BLaER1 treated with 17β-estradiol and CSF1 and Interleukin-3, amounts not matched to agents 10 nM and 100 nM (cell line): ENCODE data around the gene SH2D2A.

ENCODE experiments used
- H3K27ac ChIP-seq, 11 experiments: shearing (Covaris generic); formaldehyde crosslinking; 2 replicates each; pipeline ENCODE4 v1.8.1; 2022
- H3K27me3 ChIP-seq, 11 experiments: shearing (Covaris generic); formaldehyde crosslinking; 2 replicates each; pipeline ENCODE4 v1.8.1; 2022
- H3K36me3 ChIP-seq, 11 experiments: shearing (Covaris generic); formaldehyde crosslinking; 2 replicates each; pipeline ENCODE4 v1.8.1; 2022
- H3K4me1 ChIP-seq, 10 experiments: shearing (Covaris generic); formaldehyde crosslinking; 2 replicates each; pipeline ENCODE4 v1.8.1; 2022
- H3K4me2 ChIP-seq, 11 experiments: shearing (Covaris generic); formaldehyde crosslinking; 2 replicates each; pipeline ENCODE4 v1.8.1; 2022
- H3K4me3 ChIP-seq, 10 experiments: shearing (Covaris generic); formaldehyde crosslinking; 2 replicates each; pipeline ENCODE4 v1.8.1; 2022
- H3K9ac ChIP-seq, 11 experiments: shearing (Covaris generic); formaldehyde crosslinking; 2 replicates each; pipeline ENCODE4 v1.8.1; 2022
- H3K9me3 ChIP-seq, 11 experiments: shearing (Covaris generic); formaldehyde crosslinking; replicated peaks in 1 of 11; 2 replicates each; pipeline ENCODE4 v1.8.1; 2022
- H4K20me1 ChIP-seq, 11 experiments: shearing (Covaris generic); formaldehyde crosslinking; 2 replicates each; pipeline ENCODE4 v1.8.1; 2022
- Cebpa-rat ChIP-seq, 11 experiments: shearing (Covaris generic); IDR thresholded peaks; 2 replicates each; pipeline ENCODE4 v1.8.1; 2022

Gene SH2D2A

DNA sequence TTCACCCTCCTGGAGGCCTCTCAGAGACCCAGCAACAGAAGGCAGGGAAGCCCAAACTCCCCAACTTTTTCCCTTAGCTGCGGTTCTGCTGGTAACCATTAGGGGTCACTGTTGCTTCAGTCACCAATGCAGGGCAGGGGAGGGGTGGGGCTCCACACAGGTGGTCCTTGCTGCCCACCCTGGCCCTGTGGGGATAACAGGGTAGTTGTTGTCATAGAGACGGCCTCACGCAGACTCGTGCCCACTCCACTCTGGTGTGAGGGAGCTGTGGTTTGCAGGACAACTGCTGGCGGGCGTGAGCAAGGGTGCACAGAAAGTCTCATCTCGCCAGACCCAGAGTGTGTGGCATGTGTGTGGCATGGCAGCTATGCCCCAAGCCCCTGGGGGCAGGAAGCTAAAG lies 22.3 kb upstream of the SH2D2A start:
- TF ChIP-seq Cebpa-rat (IDR thresholded peaks at IDR 0.05), result no peak
- Histone ChIP-seq H3K4me1 (peaks cover 5 to 13% (median 9%) of the 10 kb centered on the region in 10 experiments; a peak in 15 of 20 replicates), H3K36me3 (no peaks in the 10 kb centered on the region), H3K4me2 (peak overlapping the region in 10 of 11 experiments; percentile 11 to 64 (median 54); a peak in 19 of 22 replicates), H3K27me3 (peaks cover 0 to 4% (median 0%) of the 10 kb centered on the region in 11 experiments; a peak in 1 of 22 replicates), H3K9ac (no peak overlapping the region; a peak in 1 of 22 replicates), H4K20me1 (no peaks in the 10 kb centered on the region; a peak in 1 of 22 replicates), H3K9me3 (no peaks in the 10 kb centered on the region), H3K4me3 (no peak overlapping the region), H3K27ac (no peak overlapping the region)

DNA sequence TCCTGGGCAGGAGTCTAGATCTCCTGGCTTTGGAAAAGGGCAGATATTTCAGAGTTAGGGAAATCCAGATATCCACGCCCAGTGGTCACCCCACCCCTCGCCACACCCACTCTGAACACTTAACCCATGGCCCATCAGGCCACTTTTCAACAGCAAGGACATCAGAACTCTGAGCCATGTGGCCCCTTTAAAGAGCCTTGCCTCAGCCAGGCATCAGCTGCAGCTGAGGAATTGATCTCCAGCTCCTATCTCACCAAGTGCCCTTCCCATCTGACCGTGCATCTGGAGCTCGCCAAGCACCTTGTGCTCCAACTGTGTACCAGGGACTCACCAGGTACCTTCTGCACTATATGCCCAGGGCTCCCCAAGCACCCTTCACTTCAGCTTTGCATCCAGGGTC lies 20.2 kb upstream of the SH2D2A start:
- H3K4me1 ChIP-seq, result peaks cover 0 to 13% (median 9%) of the 10 kb centered on the region in 10 experiments; a peak in 13 of 20 replicates
- H3K9ac ChIP-seq, result no peak overlapping the region
- H3K4me2 ChIP-seq, result no peak overlapping the region
- TF ChIP-seq Cebpa-rat (IDR thresholded peaks at IDR 0.05), result no peak
- no peak overlapping the region for H3K4me3 ChIP-seq
- H3K27ac ChIP-seq, result no peak overlapping the region
- H3K9me3 ChIP-seq, result no peaks in the 10 kb centered on the region
- no peaks in the 10 kb centered on the region for H3K36me3 ChIP-seq
- peaks cover 0 to 4% (median 0%) of the 10 kb centered on the region in 11 experiments; a peak in 1 of 22 replicates for H3K27me3 ChIP-seq
- H4K20me1 ChIP-seq, result peaks cover 0 to 4% (median 0%) of the 10 kb centered on the region in 11 experiments; a peak in 1 of 22 replicates

DNA sequence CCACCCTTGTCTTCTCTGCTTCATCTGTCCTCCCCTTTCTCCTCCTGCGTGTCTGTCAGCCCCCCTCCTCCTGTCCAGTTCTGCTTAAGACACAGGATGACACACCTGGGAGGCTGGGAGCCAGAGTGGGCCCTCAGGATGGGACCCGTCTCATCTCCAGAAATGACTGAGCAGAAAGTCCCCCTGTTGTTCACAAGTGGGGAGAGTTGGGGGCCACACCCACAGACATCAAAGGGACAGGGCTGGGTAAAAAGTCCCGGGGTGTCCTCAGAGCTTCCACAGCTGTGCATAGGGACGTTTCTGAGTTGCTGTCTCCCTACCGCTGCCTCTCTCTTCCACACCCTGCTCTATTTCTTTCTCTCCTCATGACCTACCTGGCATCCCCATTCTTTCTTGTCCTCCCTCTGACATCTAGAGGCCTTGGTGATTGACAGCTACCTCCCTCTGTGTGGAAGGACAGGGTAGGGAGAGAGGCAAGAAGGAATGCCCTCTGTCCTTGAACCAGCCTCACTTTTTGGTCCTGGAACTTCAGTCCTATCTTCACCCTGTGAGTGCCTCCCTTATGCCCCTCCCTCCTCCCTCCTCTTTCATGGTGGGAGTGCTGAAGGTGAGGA lies 19.5 kb upstream of the SH2D2A start:
- Histone ChIP-seq H3K4me3 (no peak overlapping the region), H3K36me3 (no peaks in the 10 kb centered on the region), H3K4me1 (peaks cover 0 to 13% (median 9%) of the 10 kb centered on the region in 10 experiments; a peak in 13 of 20 replicates), H3K9ac (no peak overlapping the region), H3K9me3 (no peaks in the 10 kb centered on the region), H3K4me2 (no peak overlapping the region), H3K27me3 (peaks cover 0 to 4% (median 0%) of the 10 kb centered on the region in 11 experiments; a peak in 1 of 22 replicates), H4K20me1 (peaks cover 0 to 4% (median 0%) of the 10 kb centered on the region in 11 experiments; a peak in 1 of 22 replicates), H3K27ac (no peak overlapping the region)
- TF ChIP-seq Cebpa-rat (IDR thresholded peaks at IDR 0.05), result no peak

DNA sequence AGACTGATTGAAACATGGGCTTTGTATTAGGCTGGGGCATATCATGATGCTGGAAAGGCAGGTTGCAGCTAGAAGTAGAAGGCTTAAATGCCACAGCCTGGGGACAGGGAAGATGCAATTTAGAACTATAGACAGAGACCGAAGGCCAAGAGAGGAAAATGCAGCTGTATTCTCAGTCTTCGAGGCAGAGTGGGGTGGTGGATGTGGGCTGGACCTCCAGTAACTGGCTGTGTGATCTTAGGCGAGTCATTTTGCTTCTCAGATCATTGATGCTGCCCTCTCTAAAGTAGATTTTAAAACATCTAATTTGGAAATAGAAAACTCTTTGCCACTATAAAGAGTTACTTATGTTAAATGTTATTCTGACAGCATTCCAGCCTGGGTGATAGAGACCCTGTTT lies 17.7 kb upstream of the SH2D2A start:
- no peaks in the 10 kb centered on the region for H3K36me3 ChIP-seq
- H4K20me1 ChIP-seq, result peaks cover 0 to 4% (median 0%) of the 10 kb centered on the region in 11 experiments; a peak in 1 of 22 replicates
- peaks cover 0 to 4% (median 0%) of the 10 kb centered on the region in 11 experiments; a peak in 1 of 22 replicates for H3K27me3 ChIP-seq
- no peaks in the 10 kb centered on the region for H3K9me3 ChIP-seq
- H3K4me1 ChIP-seq, result peaks cover 1 to 10% (median 8%) of the 10 kb centered on the region in 10 experiments
- H3K4me3 ChIP-seq, result no peak overlapping the region
- no peak overlapping the region for H3K4me2 ChIP-seq
- no peak overlapping the region for H3K27ac ChIP-seq
- no peak for TF ChIP-seq Cebpa-rat (IDR thresholded peaks at IDR 0.05)
- no peak overlapping the region for H3K9ac ChIP-seq

DNA sequence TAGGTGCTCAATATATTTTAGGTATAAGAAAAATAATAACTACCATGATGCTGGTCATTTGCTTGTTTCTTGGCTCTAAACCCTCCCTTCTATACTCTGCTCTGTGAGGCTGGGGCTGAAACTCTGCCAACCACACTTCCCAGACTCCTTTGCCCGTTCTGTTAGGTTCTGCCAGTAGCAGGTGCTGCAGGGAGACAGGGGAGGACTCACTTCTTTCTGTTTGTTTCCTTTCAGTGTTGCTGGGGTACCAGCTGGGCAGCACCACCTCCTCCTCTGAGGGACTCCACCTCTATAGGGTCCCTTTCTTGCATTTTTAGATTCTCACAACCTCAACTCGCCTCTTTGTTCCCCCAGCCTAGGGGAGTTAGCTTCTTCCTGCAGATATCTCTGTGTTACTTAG lies 17.0 kb upstream of the SH2D2A start:
- Histone ChIP-seq H4K20me1 (peaks cover 0 to 4% (median 0%) of the 10 kb centered on the region in 11 experiments; a peak in 1 of 22 replicates), H3K27me3 (peaks cover 0 to 4% (median 0%) of the 10 kb centered on the region in 11 experiments; a peak in 1 of 22 replicates), H3K36me3 (no peaks in the 10 kb centered on the region), H3K4me3 (no peak overlapping the region), H3K27ac (no peak overlapping the region), H3K4me1 (peaks cover 7 to 12% (median 10%) of the 10 kb centered on the region in 10 experiments), H3K9ac (no peak overlapping the region), H3K9me3 (no peaks in the 10 kb centered on the region), H3K4me2 (no peak overlapping the region)
- no peak for TF ChIP-seq Cebpa-rat (IDR thresholded peaks at IDR 0.05)

DNA sequence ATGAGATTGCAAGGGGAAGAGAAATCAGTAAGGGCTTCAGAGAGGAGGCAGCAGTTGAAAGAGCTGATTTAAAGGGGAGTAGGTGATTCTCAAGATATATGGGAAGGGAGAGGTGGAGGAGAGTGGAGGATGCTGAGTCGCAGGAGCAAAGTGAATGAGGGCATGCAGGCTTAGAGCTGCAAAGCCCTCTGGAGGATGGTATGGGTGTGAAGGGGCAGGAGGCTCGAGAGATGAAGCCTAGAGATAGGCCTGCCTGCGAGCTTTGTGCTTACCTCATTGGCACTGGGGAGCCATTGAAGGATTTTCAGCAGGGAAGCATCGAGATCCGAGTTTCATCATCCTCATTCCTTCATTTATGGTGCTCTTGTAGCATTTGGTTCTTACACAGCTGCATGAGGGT lies 15.8 kb upstream of the SH2D2A start:
- peaks cover 7 to 15% (median 13%) of the 10 kb centered on the region in 10 experiments for H3K4me1 ChIP-seq
- H4K20me1 ChIP-seq, result peaks cover 0 to 4% (median 0%) of the 10 kb centered on the region in 11 experiments; a peak in 1 of 22 replicates

DNA sequence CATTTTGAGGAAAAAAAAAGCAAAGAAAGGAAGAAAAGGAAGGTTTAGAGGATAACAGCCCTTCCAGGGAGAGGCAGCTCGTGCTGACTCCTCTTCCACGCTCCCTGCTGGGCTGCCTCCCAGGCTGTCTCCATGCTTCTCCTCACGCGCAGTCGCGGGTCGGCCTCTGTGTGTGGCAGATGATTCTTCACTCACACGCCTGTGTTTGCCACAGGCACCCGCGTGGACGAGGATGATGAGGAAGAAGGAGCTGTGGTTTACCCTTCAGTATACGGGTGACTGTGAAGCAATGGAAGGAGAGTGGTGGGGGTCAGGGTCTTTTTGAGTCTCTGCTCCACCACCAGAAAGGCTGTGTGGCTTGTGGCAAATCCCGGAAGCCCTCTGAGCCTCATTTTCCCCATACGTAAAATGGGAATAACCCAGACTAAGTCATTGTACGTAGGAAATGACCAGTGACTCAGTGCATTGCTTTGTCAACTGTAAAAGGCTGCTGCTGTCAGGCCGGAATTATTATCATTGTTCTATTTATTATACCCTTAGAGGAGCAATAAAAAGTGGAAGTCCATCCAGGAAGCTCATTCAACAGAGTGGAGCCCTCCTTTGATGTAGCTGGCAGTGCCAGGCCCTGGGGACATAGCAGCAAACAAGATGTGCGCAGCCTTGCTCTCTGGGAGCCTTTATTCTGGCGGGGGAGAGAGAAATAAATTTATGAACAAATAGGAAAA lies 11.9 kb upstream of the SH2D2A start:
- Histone ChIP-seq H3K9ac (no peak overlapping the region; a peak in 1 of 22 replicates), H3K4me3 (no peak overlapping the region), H3K27ac (no peak overlapping the region), H3K9me3 (no peaks in the 10 kb centered on the region), H3K4me2 (peak overlapping the region; percentile 7 to 62 (median 43); a peak in 21 of 22 replicates), H3K27me3 (no peaks in the 10 kb centered on the region; a peak in 1 of 22 replicates), H3K4me1 (peaks cover 7 to 15% (median 13%) of the 10 kb centered on the region in 10 experiments), H4K20me1 (peaks cover 0 to 4% (median 0%) of the 10 kb centered on the region in 11 experiments; a peak in 1 of 22 replicates), H3K36me3 (no peaks in the 10 kb centered on the region)
- TF ChIP-seq Cebpa-rat (IDR thresholded peaks at IDR 0.05), result no peak

More for the DNA sequence above, 15.8 kb upstream of the SH2D2A start:
- H3K27me3 ChIP-seq, result peaks cover 0 to 4% (median 0%) of the 10 kb centered on the region in 11 experiments; a peak in 1 of 22 replicates
- no peak overlapping the region for H3K4me3 ChIP-seq
- no peak overlapping the region for H3K4me2 ChIP-seq
- no peak for TF ChIP-seq Cebpa-rat (IDR thresholded peaks at IDR 0.05)
- H3K9me3 ChIP-seq, result no peaks in the 10 kb centered on the region
- H3K36me3 ChIP-seq, result no peaks in the 10 kb centered on the region
- no peak overlapping the region for H3K27ac ChIP-seq
- H3K9ac ChIP-seq, result no peak overlapping the region

DNA sequence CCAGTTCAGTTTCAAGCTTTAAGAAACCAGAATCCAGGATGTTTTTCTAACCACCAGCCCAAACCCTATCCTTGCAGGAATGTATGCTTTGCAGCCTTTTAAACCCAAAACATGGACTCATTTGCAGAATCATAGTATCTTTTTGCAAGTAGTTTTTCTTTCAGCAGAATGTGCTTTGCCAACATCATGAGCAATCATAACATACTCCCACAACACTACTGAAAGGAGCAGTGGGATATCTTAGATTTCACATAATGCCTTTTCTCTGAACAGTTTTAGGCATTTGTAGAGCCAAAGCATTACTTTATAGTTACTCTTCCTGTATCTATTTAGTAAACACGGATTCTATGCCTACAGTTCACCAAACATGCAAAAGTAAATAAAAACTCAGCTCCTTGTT lies 10.0 kb upstream of the SH2D2A start:
- Histone ChIP-seq H3K4me1 (peaks cover 10 to 15% (median 13%) of the 10 kb centered on the region in 10 experiments), H3K27me3 (no peaks in the 10 kb centered on the region; a peak in 1 of 22 replicates), H3K9ac (no peak overlapping the region), H3K4me2 (no peak overlapping the region), H3K9me3 (no peaks in the 10 kb centered on the region), H3K4me3 (no peak overlapping the region), H3K27ac (no peak overlapping the region), H4K20me1 (no peaks in the 10 kb centered on the region), H3K36me3 (no peaks in the 10 kb centered on the region)
- no peak for TF ChIP-seq Cebpa-rat (IDR thresholded peaks at IDR 0.05)

DNA sequence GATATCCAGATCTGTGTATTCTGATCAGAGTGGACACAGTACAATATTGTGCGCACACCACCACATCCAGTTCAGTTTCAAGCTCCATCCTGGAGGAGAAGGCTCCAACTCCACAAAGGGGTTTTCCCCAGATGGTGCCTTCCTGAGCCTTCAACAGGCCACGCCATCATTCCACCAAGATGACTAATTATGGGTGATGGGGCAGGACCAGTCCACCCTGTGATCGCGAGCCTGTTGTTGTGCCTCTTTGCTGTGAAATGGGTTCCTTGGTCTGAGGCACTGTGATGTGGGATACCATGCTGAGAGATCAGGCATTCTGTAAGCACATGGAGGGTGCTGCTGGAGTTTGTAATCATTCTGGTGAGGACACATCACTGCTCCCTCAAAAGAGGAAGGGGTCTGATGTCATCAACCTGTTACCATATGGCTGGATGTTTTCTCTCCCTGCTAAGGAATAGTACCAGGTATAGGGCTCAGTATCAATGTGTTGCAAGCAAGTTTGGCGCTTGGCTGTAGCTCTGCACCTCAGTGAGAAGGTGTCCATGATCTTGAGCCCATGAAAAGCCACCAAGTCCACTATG lies 6.7 kb upstream of the SH2D2A start:
- Histone ChIP-seq H3K4me3 (no peak overlapping the region), H3K9me3 (no peaks in the 10 kb centered on the region), H3K4me2 (peak overlapping the region in 1 of 11 experiments; percentile 26; a peak in 1 of 22 replicates), H3K9ac (no peak overlapping the region), H3K27ac (no peak overlapping the region), H3K4me1 (peaks cover 0 to 4% (median under 1%) of the 10 kb centered on the region in 10 experiments; a peak in 12 of 20 replicates), H3K36me3 (no peaks in the 10 kb centered on the region), H3K27me3 (no peaks in the 10 kb centered on the region; a peak in 1 of 22 replicates), H4K20me1 (no peaks in the 10 kb centered on the region)
- TF ChIP-seq Cebpa-rat (IDR thresholded peaks at IDR 0.05), result no peak
